Muscle layer of colon (tissue), 2 donors: ENCODE results near the gene C10orf53.

Experiments
- H3K27ac ChIP-seq: one replicate; pipeline ENCODE4 v1.7.0; 2013; ENCODE audit warnings: low read depth, mild to moderate bottlenecking, low read length, moderate library complexity
- H3K27me3 ChIP-seq, 2 donors: one replicate each; pipeline ENCODE4 v1.7.0; 2013; ENCODE audit warnings: low read length in 2 of 2, mild to moderate bottlenecking in 2 of 2; ENCODE audit not compliant: insufficient read depth in 2 of 2, control insufficient read depth in 1 of 2
- H3K36me3 ChIP-seq: one replicate; pipeline ENCODE4 v1.7.0; 2013; ENCODE audit warnings: mild to moderate bottlenecking, low read length; ENCODE audit not compliant: insufficient read depth
- H3K4me1 ChIP-seq: one replicate; pipeline ENCODE4 v1.7.0; 2013; ENCODE audit warnings: mild to moderate bottlenecking, low read length; ENCODE audit not compliant: insufficient read depth
- H3K4me3 ChIP-seq, 2 donors: one replicate each; pipeline ENCODE4 v1.7.0; 2013; ENCODE audit warnings: low read length in 2 of 2, low read depth in 1 of 2, mild to moderate bottlenecking in 1 of 2, moderate library complexity in 1 of 2
- H3K9ac ChIP-seq: one replicate; pipeline ENCODE4 v1.7.0; 2013; ENCODE audit warnings: low read length
- H3K9me3 ChIP-seq: one replicate; pipeline ENCODE4 v1.7.0; 2013; ENCODE audit warnings: mild to moderate bottlenecking, low read length
- donor health status: abdominal sarcoma.
- donor health status: Adenocarcinoma of cecum.

Gene C10orf53

GRCh38 chr10:49654036-49654693, 25.3 kb upstream of the C10orf53 start:
- no peak overlapping the region for H3K9ac ChIP-seq
- no peak overlapping the region for H3K4me3 ChIP-seq
- no peaks in the 10 kb centered on the region for H3K36me3 ChIP-seq
- H3K27ac ChIP-seq: no peak overlapping the region
- no peaks in the 10 kb centered on the region for H3K4me1 ChIP-seq
- H3K9me3 ChIP-seq: no peaks in the 10 kb centered on the region
- peaks cover 0 to 5% of the 10 kb centered on the region in 2 donors for H3K27me3 ChIP-seq

DNA sequence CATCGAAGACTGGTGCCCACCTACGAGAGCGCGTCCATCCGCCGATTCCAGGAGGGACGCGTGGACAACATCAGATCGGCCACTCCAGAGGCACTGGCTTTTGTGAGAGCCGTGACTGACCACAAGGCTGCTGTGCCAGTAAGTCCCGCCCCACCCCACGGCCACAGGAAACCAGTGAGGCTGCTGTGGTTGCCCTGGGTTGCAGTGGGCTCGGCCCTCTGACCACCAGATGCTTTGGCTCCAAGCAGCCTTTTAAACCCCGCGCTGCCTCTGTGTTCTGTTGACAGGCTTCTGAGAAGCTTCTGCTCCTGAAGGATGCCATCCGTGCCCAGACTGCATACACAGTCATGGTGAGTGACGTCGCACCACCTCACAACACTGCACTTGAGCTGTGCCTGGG, 24.4 kb upstream of the C10orf53 start:
- H3K36me3 ChIP-seq: no peaks in the 10 kb centered on the region
- H3K9ac ChIP-seq: no peak overlapping the region
- H3K27me3 ChIP-seq: peaks cover 0 to 5% of the 10 kb centered on the region in 2 donors
- no peaks in the 10 kb centered on the region for H3K9me3 ChIP-seq
- no peak overlapping the region for H3K27ac ChIP-seq
- no peaks in the 10 kb centered on the region for H3K4me1 ChIP-seq
- no peak overlapping the region for H3K4me3 ChIP-seq

GRCh38 chr10:49656845-49657493, 22.5 kb upstream of the C10orf53 start:
- no peaks in the 10 kb centered on the region for H3K27me3 ChIP-seq
- H3K4me3 ChIP-seq: no peak overlapping the region
- H3K9me3 ChIP-seq: no peaks in the 10 kb centered on the region
- H3K4me1 ChIP-seq: no peaks in the 10 kb centered on the region
- no peak overlapping the region for H3K9ac ChIP-seq
- H3K36me3 ChIP-seq: no peaks in the 10 kb centered on the region
- H3K27ac ChIP-seq: no peak overlapping the region

DNA sequence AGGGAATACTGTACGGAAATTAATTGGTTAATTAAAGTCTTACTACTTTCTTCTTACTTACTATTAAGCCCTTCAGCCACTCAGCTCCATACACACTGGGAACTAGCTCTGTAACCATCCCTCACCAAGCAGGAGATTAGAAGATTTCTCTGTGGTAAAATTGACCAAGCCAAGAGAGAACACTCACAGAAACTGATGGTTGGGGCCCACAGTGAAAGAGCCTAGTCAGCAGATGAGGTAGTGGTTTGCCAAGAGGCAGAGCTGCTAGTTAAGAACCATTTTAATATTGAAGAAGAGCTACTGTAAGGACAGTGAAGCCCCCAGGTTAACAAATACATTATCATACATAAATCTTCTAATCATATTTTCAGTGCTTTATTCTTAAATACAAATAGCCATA, 21.8 kb upstream of the C10orf53 start:
- no peak overlapping the region for H3K9ac ChIP-seq
- H3K27me3 ChIP-seq: no peaks in the 10 kb centered on the region
- H3K4me3 ChIP-seq: no peak overlapping the region
- H3K36me3 ChIP-seq: no peaks in the 10 kb centered on the region
- H3K27ac ChIP-seq: no peak overlapping the region
- no peaks in the 10 kb centered on the region for H3K9me3 ChIP-seq
- no peaks in the 10 kb centered on the region for H3K4me1 ChIP-seq

DNA sequence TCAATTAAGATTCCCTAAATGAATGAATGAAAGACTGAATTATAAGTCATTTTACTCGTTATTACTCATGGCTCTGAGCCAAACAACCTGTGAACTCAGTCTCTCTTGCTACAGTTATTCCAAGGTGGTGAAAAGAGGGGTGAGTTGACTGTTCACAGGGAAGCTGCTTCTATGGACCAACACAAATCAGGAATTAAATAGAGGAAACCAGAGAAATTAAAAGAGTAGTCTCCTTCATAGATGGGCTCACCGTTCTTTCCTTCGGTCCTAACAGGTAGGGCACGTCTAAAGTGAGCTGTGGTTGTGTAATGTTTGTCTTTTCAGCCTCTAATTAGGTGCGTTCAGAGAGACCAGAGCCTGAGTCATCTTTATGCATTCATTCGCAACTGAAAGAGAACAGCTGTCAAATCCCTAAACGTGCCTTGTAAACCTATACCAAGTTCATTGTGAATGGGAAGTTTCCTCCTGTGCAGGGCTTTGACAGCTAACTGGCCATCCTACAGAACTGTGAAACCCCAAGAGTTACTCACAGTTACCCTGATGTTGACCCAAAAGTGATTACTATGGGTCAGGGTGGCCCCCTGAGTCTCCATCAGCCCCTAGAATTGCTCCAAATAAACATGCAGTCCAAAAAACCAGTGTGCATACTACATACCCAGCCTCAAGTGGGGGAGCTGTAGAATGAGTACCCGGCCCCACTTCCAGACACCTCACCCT, 18.2 kb upstream of the C10orf53 start:
- H3K4me1 ChIP-seq: no peaks in the 10 kb centered on the region
- no peaks in the 10 kb centered on the region for H3K36me3 ChIP-seq
- H3K4me3 ChIP-seq: no peak overlapping the region
- H3K27ac ChIP-seq: no peak overlapping the region
- H3K9me3 ChIP-seq: no peaks in the 10 kb centered on the region
- no peaks in the 10 kb centered on the region for H3K27me3 ChIP-seq
- H3K9ac ChIP-seq: no peak overlapping the region

DNA sequence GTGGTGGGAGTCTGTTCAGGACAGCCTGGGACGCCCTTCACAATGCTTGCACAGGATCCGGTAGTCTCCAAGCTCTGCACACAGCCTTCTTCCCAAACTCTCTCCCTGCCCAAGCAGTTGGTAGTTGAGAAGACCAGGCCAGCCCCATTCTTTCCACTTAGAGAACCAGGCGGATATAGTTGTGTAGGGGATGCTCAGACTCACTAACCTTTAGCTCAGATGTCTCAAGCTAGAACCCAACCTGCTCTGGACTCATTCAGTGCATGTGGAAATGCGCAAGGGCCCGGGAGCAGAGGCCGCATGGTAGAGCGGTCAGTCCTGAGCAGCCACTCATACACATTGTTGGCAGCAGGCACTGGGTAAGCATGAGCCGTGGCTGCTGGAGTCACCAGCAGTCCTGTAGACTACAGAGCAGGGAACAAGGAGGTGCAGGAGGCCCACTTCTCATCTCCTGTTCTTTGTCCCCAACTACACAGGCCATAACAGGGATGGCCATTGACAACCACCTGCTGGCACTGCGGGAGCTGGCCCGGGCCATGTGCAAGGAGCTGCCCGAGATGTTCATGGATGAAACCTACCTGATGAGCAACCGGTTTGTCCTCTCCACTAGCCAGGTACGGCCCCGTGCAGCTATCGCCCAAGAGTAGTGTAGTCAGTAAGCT, 17.2 kb upstream of the C10orf53 start:
- H3K27me3 ChIP-seq: no peaks in the 10 kb centered on the region
- no peaks in the 10 kb centered on the region for H3K4me1 ChIP-seq
- H3K36me3 ChIP-seq: no peaks in the 10 kb centered on the region
- H3K9me3 ChIP-seq: no peaks in the 10 kb centered on the region
- H3K9ac ChIP-seq: no peak overlapping the region
- H3K4me3 ChIP-seq: no peak overlapping the region
- no peak overlapping the region for H3K27ac ChIP-seq

DNA sequence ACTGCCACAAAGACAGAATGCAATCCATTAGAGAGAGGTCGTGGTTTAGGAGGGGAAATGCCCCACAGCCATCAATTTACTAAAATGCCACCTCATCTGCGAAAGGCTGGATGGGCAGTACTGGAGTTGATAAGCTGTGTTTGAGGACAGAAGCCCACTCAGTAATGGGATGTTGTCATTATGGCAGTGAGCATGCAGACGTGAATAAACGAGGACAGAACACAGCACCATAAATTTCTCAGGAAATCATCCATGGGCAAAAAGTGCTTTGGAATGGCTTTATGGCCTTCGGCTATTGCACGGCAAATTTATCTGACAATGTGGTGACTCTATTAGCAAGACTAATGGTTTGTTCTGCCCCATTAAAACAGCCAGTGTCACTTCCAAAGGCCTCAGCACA, 15.9 kb upstream of the C10orf53 start:
- Histone ChIP-seq H3K4me1 (no peaks in the 10 kb centered on the region), H3K27ac (no peak overlapping the region), H3K27me3 (no peaks in the 10 kb centered on the region), H3K9ac (no peak overlapping the region), H3K36me3 (no peaks in the 10 kb centered on the region), H3K9me3 (no peaks in the 10 kb centered on the region), H3K4me3 (no peak overlapping the region)

- Histone ChIP-seq H3K9me3 (no peaks in the 10 kb centered on the region), H3K9ac (no peak overlapping the region), H3K4me3 (no peak overlapping the region), H3K27me3 (no peaks in the 10 kb centered on the region), H3K27ac (no peak overlapping the region), H3K4me1 (no peaks in the 10 kb centered on the region), H3K36me3 (no peaks in the 10 kb centered on the region)
These were observed 15.2 kb upstream of the C10orf53 start for GRCh38 chr10:49664006-49664841.

- H3K27ac ChIP-seq: no peak overlapping the region
- H3K4me3 ChIP-seq: no peak overlapping the region
- no peaks in the 10 kb centered on the region for H3K4me1 ChIP-seq
- H3K9ac ChIP-seq: no peak overlapping the region
- no peaks in the 10 kb centered on the region for H3K9me3 ChIP-seq
- no peaks in the 10 kb centered on the region for H3K27me3 ChIP-seq
- no peaks in the 10 kb centered on the region for H3K36me3 ChIP-seq
These were observed 14.6 kb upstream of the C10orf53 start for GRCh38 chr10:49664842-49665355.

DNA sequence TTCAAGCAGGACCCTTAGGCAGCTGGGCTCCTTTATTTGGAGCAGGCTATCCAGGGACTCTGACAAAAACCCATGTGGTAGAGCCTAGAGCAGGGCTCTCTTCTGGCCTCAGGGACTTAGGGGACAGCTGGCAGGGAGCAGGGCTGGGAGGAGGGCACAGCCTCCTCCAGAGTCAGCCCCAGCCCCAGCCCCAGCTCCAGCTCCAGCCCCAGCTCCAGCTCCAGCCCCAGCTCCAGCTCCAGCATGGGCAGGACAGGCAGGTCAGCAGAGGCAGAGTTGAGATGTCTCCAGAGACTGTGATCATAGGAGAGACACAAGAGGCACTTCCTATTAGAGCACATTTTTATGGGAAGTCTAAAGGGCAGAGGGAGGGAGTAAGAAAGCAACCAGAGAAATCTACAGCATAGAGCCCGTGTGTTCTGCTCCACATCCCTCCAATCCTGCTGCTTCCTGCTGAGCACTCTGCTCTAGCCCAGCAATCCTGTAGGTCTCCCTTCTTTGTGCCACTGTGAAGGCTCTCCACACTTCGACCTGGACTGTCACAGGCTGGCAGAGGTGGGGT, 13.3 kb upstream of the C10orf53 start:
- no peak overlapping the region for H3K9ac ChIP-seq
- no peak overlapping the region for H3K27ac ChIP-seq
- no peaks in the 10 kb centered on the region for H3K36me3 ChIP-seq

More for the DNA sequence above, 13.3 kb upstream of the C10orf53 start:
- Histone ChIP-seq H3K9me3 (no peaks in the 10 kb centered on the region), H3K27me3 (no peaks in the 10 kb centered on the region), H3K4me1 (no peaks in the 10 kb centered on the region), H3K4me3 (no peak overlapping the region)
